ENCODE data around the gene RBM8A. TPM values are rescaled to one million over a fixed set of nuclear protein-coding genes. Genes with fewer than 3 reads are reported as not detected.
A peak's percentile ranks its signal among the peaks of the same experiment; 100 is the strongest.

Gene RBM8A
- total RNA-seq, 1 donor from 2014 or later = 287 TPM

- Mint-ChIP-seq H3K4me1 (ENCODE audit: low read depth) (no peaks in the 10 kb centered on the region), H3K4me3 (ENCODE audit: low read depth) (no peak overlapping the region), H3K36me3 (ENCODE audit: low read depth) (no peaks in the 10 kb centered on the region), H3K27ac (no peak overlapping the region), H3K9me3 (no peaks in the 10 kb centered on the region), H3K27me3 (ENCODE audit: low read depth) (peaks cover 2% of the 10 kb centered on the region)
- intact Hi-C loops (cut with micrococcal nuclease) = no loop called here
- no peak for DNase-seq (ENCODE audit: low spot score)
Measured at GRCh38 chr1:145897969-145898368, 29.3 kb downstream of the RBM8A start.

GRCh38 chr1:145895471-145895870, 31.8 kb downstream of the RBM8A start:
- Mint-ChIP-seq H3K27ac (no peak overlapping the region), H3K27me3 (ENCODE audit: low read depth) (peaks cover 2% of the 10 kb centered on the region), H3K9me3 (no peaks in the 10 kb centered on the region), H3K4me3 (ENCODE audit: low read depth) (no peak overlapping the region), H3K36me3 (ENCODE audit: low read depth) (no peaks in the 10 kb centered on the region), H3K4me1 (ENCODE audit: low read depth) (no peaks in the 10 kb centered on the region)
- DNase-seq (ENCODE audit: low spot score) = no peak
- intact Hi-C loops (cut with micrococcal nuclease) = no loop called here

- Mint-ChIP-seq H3K4me1 (ENCODE audit: low read depth) (no peaks in the 10 kb centered on the region), H3K4me3 (ENCODE audit: low read depth) (no peak overlapping the region), H3K9me3 (no peaks in the 10 kb centered on the region)
Measured at GRCh38 chr1:145893306-145894055, 33.8 kb downstream of the RBM8A start.

GRCh38 chr1:145892486-145893087, 34.7 kb downstream of the RBM8A start:
- Mint-ChIP-seq H3K9me3 (no peaks in the 10 kb centered on the region), H3K4me3 (ENCODE audit: low read depth) (no peak overlapping the region), H3K27ac (no peak overlapping the region), H3K4me1 (ENCODE audit: low read depth) (no peaks in the 10 kb centered on the region), H3K27me3 (ENCODE audit: low read depth) (peaks cover 2% of the 10 kb centered on the region), H3K36me3 (ENCODE audit: low read depth) (no peaks in the 10 kb centered on the region)
- no peak for DNase-seq (ENCODE audit: low spot score)
- intact Hi-C loops (cut with micrococcal nuclease) = loop anchor here (1.0 to 2.0 kb wide), 2 partner anchors 115 to 120 kb away; no protein-coding TSS in a partner anchor

More at GRCh38 chr1:145893306-145894055, 33.8 kb downstream of the RBM8A start:
- H3K36me3 Mint-ChIP-seq (ENCODE audit: low read depth) = no peaks in the 10 kb centered on the region
- peaks cover 2% of the 10 kb centered on the region for H3K27me3 Mint-ChIP-seq (ENCODE audit: low read depth)
- no peak for DNase-seq (ENCODE audit: low spot score)
- H3K27ac Mint-ChIP-seq = no peak overlapping the region
- intact Hi-C loops (cut with micrococcal nuclease) = loop anchor here (2.0 kb wide), 1 partner anchor 119 kb away; no protein-coding TSS in a partner anchor

- no peak overlapping the region for H3K27ac Mint-ChIP-seq
- H3K4me3 Mint-ChIP-seq (ENCODE audit: low read depth) = no peak overlapping the region
- DNase-seq (ENCODE audit: low spot score) = peak; percentile 22
- peaks cover 2% of the 10 kb centered on the region for H3K27me3 Mint-ChIP-seq (ENCODE audit: low read depth)
- intact Hi-C loops (cut with micrococcal nuclease) = loop anchor here (1.0 to 2.0 kb wide), 3 partner anchors 18 to 121 kb away; partner anchors contain the start of gene ITGA10
- peaks cover under 1% of the 10 kb centered on the region for H3K4me1 Mint-ChIP-seq (ENCODE audit: low read depth)
- no peaks in the 10 kb centered on the region for H3K36me3 Mint-ChIP-seq (ENCODE audit: low read depth)
- no peaks in the 10 kb centered on the region for H3K9me3 Mint-ChIP-seq
Measured at GRCh38 chr1:145891587-145892485, 35.4 kb downstream of the RBM8A start.

- no peak overlapping the region for H3K27ac Mint-ChIP-seq
- H3K27me3 Mint-ChIP-seq (ENCODE audit: low read depth) = peaks cover 2% of the 10 kb centered on the region
- intact Hi-C loops (cut with micrococcal nuclease) = loop anchor here (1.0 kb wide), 1 partner anchor 19 kb away; the partner anchor contains the start of gene ITGA10
- H3K4me1 Mint-ChIP-seq (ENCODE audit: low read depth) = peaks cover 5% of the 10 kb centered on the region
- no peak overlapping the region for H3K4me3 Mint-ChIP-seq (ENCODE audit: low read depth)
- H3K36me3 Mint-ChIP-seq (ENCODE audit: low read depth) = no peaks in the 10 kb centered on the region
- H3K9me3 Mint-ChIP-seq = no peaks in the 10 kb centered on the region
- no peak for DNase-seq (ENCODE audit: low spot score)
Measured at GRCh38 chr1:145891143-145891542, 36.1 kb downstream of the RBM8A start.

- no peak overlapping the region for H3K27ac Mint-ChIP-seq
- no peak for DNase-seq (ENCODE audit: low spot score)
- no peaks in the 10 kb centered on the region for H3K9me3 Mint-ChIP-seq
- peaks cover 10% of the 10 kb centered on the region for H3K27me3 Mint-ChIP-seq (ENCODE audit: low read depth)
- H3K4me3 Mint-ChIP-seq (ENCODE audit: low read depth) = no peak overlapping the region
- no peaks in the 10 kb centered on the region for H3K36me3 Mint-ChIP-seq (ENCODE audit: low read depth)
- H3K4me1 Mint-ChIP-seq (ENCODE audit: low read depth) = peaks cover 14% of the 10 kb centered on the region
- intact Hi-C loops (cut with micrococcal nuclease) = no loop called here
Measured at GRCh38 chr1:145889722-145890121, 37.6 kb downstream of the RBM8A start.

GRCh38 chr1:145887631-145888030, 39.7 kb downstream of the RBM8A start:
- H3K36me3 Mint-ChIP-seq (ENCODE audit: low read depth) = no peaks in the 10 kb centered on the region
- no peaks in the 10 kb centered on the region for H3K9me3 Mint-ChIP-seq
- DNase-seq (ENCODE audit: low spot score) = no peak
- H3K4me1 Mint-ChIP-seq (ENCODE audit: low read depth) = peaks cover 15% of the 10 kb centered on the region
- intact Hi-C loops (cut with micrococcal nuclease) = no loop called here
- H3K27me3 Mint-ChIP-seq (ENCODE audit: low read depth) = peaks cover 25% of the 10 kb centered on the region
- H3K4me3 Mint-ChIP-seq (ENCODE audit: low read depth) = no peak overlapping the region
- no peak overlapping the region for H3K27ac Mint-ChIP-seq

- Mint-ChIP-seq H3K27ac (no peak overlapping the region), H3K9me3 (no peaks in the 10 kb centered on the region), H3K36me3 (ENCODE audit: low read depth) (no peaks in the 10 kb centered on the region), H3K27me3 (ENCODE audit: low read depth) (peaks cover 26% of the 10 kb centered on the region), H3K4me3 (ENCODE audit: low read depth) (peak overlapping the region; percentile 53), H3K4me1 (ENCODE audit: low read depth) (peaks cover 15% of the 10 kb centered on the region)
- no peak for DNase-seq (ENCODE audit: low spot score)
- intact Hi-C loops (cut with micrococcal nuclease) = no loop called here
Measured at GRCh38 chr1:145886816-145887215, 40.5 kb downstream of the RBM8A start.

GRCh38 chr1:145886390-145886789, 40.9 kb downstream of the RBM8A start:
- H3K36me3 Mint-ChIP-seq (ENCODE audit: low read depth) = no peaks in the 10 kb centered on the region
- no peak for DNase-seq (ENCODE audit: low spot score)
- peak overlapping the region; percentile 79 for H3K4me3 Mint-ChIP-seq (ENCODE audit: low read depth)
- intact Hi-C loops (cut with micrococcal nuclease) = no loop called here
- H3K9me3 Mint-ChIP-seq = no peaks in the 10 kb centered on the region
- H3K4me1 Mint-ChIP-seq (ENCODE audit: low read depth) = peaks cover 15% of the 10 kb centered on the region
- no peak overlapping the region for H3K27ac Mint-ChIP-seq
- peaks cover 27% of the 10 kb centered on the region for H3K27me3 Mint-ChIP-seq (ENCODE audit: low read depth)

GRCh38 chr1:145885738-145886287, 41.5 kb downstream of the RBM8A start, which contains the start of gene ANKRD35:
ANKRD35 (minus strand) TSS chr1:145885866; CDS start chr1:145885758, 108 bp downstream.
- peak; percentile 85 for DNase-seq (ENCODE audit: low spot score)
- H3K4me3 Mint-ChIP-seq (ENCODE audit: low read depth) = peak within 1 kb of the TSS; percentile 79
- H3K27ac Mint-ChIP-seq = no peak within 1 kb of the TSS
- no peaks in the 10 kb centered on the region for H3K36me3 Mint-ChIP-seq (ENCODE audit: low read depth)
- H3K4me1 Mint-ChIP-seq (ENCODE audit: low read depth) = peaks cover 15% of the 10 kb centered on the region
- intact Hi-C loops (cut with micrococcal nuclease) = no loop called here
- peaks cover 30% of the 10 kb centered on the region for H3K27me3 Mint-ChIP-seq (ENCODE audit: low read depth)
- no peaks in the 10 kb centered on the region for H3K9me3 Mint-ChIP-seq

GRCh38 chr1:145884675-145885074, 42.6 kb downstream of the RBM8A start:
- intact Hi-C loops (cut with micrococcal nuclease) = no loop called here
- peaks cover 15% of the 10 kb centered on the region for H3K4me1 Mint-ChIP-seq (ENCODE audit: low read depth)
- H3K9me3 Mint-ChIP-seq = no peaks in the 10 kb centered on the region
- H3K36me3 Mint-ChIP-seq (ENCODE audit: low read depth) = no peaks in the 10 kb centered on the region
- DNase-seq (ENCODE audit: low spot score) = no peak
- H3K27me3 Mint-ChIP-seq (ENCODE audit: low read depth) = peaks cover 34% of the 10 kb centered on the region
- H3K4me3 Mint-ChIP-seq (ENCODE audit: low read depth) = peak overlapping the region; percentile 79
- H3K27ac Mint-ChIP-seq = no peak overlapping the region
